Endothelial cell of umbilical vein (primary cell): ENCODE measurements around the gene CNOT10. TPM values are rescaled to one million over a fixed set of nuclear protein-coding genes. Genes with fewer than 3 reads are reported as not detected.

Source experiments
- BruUV-seq: library from RNA; stranded (reverse); fragments of 400-500 nt; replicated peaks from 2 replicates; lab custom pipeline; 2021; lab: Mats Ljungman, UMichigan
- CTCF ChIA-PET: fragments of 300-600, 350-600 bp; sonication (Branson Sonifier 250); formaldehyde crosslinking; loops from one replicate; lab custom pipeline; 2021; ENCODE audit warnings: antibody characterized with exemption, inconsistent platforms; lab: Charles Lee
- POLR2A ChIA-PET: fragments of 300-600, 350-600 bp; sonication (Branson Sonifier 250); formaldehyde crosslinking; loops from one replicate; lab custom pipeline; 2021; ENCODE audit warnings: antibody characterized with exemption, inconsistent platforms; lab: Charles Lee
- DNase-seq: peaks from one replicate; pipeline ENCODE4 v3.0.0-alpha.2; 2011; ENCODE audit warnings: low read depth, low spot score
- FAIRE-seq: peaks from 2 replicates; lab custom pipeline; 2011; peaks lifted over from hg19 to GRCh38; lab: Jason Lieb, UNC
- H2AFZ ChIP-seq: 2 replicates; pipeline ENCODE4 v1.6.0; 2012; ENCODE audit warnings: low read depth, low read length, control low read depth, inconsistent platforms
- H3K27ac ChIP-seq: 2 replicates; pipeline ENCODE4 v1.5.1; 2011; ENCODE audit warnings: low read depth, mild to moderate bottlenecking, control low read depth, low read length, moderate library complexity; ENCODE audit not compliant: insufficient read depth
- H3K27me3 ChIP-seq, 2 experiments: 2 replicates each; pipeline versions ENCODE4 v1.6.0 to v1.6.1; 2011; ENCODE audit warnings: low read length in 2 of 2, mixed read lengths in 1 of 2; ENCODE audit not compliant: control insufficient read depth in 2 of 2, insufficient read depth in 2 of 2
- H3K36me3 ChIP-seq, 2 experiments: 2 replicates in 1 of 2; 3 replicates in 1 of 2; pipeline ENCODE4 v1.5.1; 2011; ENCODE audit warnings: low read length in 2 of 2, mild to moderate bottlenecking in 1 of 2, moderate library complexity in 1 of 2; ENCODE audit not compliant: control insufficient read depth in 2 of 2, insufficient read depth in 2 of 2; ENCODE audit errors: extremely low read depth in 1 of 2
- H3K4me1 ChIP-seq: 3 replicates; pipeline ENCODE4 v1.5.1; 2011; ENCODE audit warnings: mild to moderate bottlenecking, low read length; ENCODE audit not compliant: control insufficient read depth, insufficient read depth; ENCODE audit errors: extremely low read depth
- H3K4me2 ChIP-seq: 2 replicates; pipeline ENCODE4 v1.6.1; 2011; ENCODE audit warnings: low read length, control low read depth, mixed read lengths; ENCODE audit not compliant: insufficient read depth
- H3K4me3 ChIP-seq, 3 experiments: fragments of 200-600 bp in 1 of 3; sonication (generic), shearing (Covaris generic) in 1 of 3; replicated peaks in 1 of 3; 2 replicates each; pipeline ENCODE4 v1.5.1; 2011 to 2016; ENCODE audit warnings: control low read depth in 3 of 3, low read length in 3 of 3, mild to moderate bottlenecking in 2 of 3, inconsistent platforms in 1 of 3, low read depth in 1 of 3, moderate library complexity in 1 of 3; ENCODE audit not compliant: insufficient read depth in 1 of 3
- H3K79me2 ChIP-seq: 2 replicates; pipeline ENCODE4 v1.6.0; 2012; ENCODE audit warnings: low read length, inconsistent platforms; ENCODE audit not compliant: control insufficient read depth, insufficient read depth
- H3K9ac ChIP-seq: replicated peaks from 2 replicates; pipeline ENCODE3; 2011; ENCODE audit warnings: low read length, control low read depth; ENCODE audit not compliant: insufficient read depth; ENCODE audit errors: extremely low read depth
- H3K9me1 ChIP-seq: replicated peaks from 3 replicates; pipeline ENCODE4 v1.6.0; 2011; ENCODE audit warnings: mild to moderate bottlenecking, low read length; ENCODE audit not compliant: control insufficient read depth, insufficient read depth; ENCODE audit errors: extremely low read depth
- H3K9me3 ChIP-seq: replicated peaks from 2 replicates; pipeline ENCODE4 v1.5.1; 2012; ENCODE audit warnings: low read length, inconsistent platforms; ENCODE audit not compliant: control insufficient read depth, insufficient read depth
- H4K20me1 ChIP-seq: replicated peaks from 2 replicates; pipeline ENCODE3; 2011; ENCODE audit warnings: mild to moderate bottlenecking, low read length; ENCODE audit not compliant: control insufficient read depth, insufficient read depth; ENCODE audit errors: extremely low read depth
- CTCF ChIP-seq, 2 donors: IDR thresholded peaks; 1 replicate in 1 of 2; 2 replicates in 1 of 2; pipeline ENCODE4 v1.5.1; 2011; ENCODE audit warnings: low read length in 2 of 2, mild to moderate bottlenecking in 2 of 2, moderate library complexity in 2 of 2, control low read depth in 1 of 2, inconsistent platforms in 1 of 2, low read depth in 1 of 2; ENCODE audit not compliant: insufficient read depth in 1 of 2; ENCODE audit errors: extremely low read depth in 1 of 2
- EZH2 ChIP-seq: IDR thresholded peaks from 2 replicates; pipeline ENCODE4 v1.6.1; 2012; ENCODE audit warnings: borderline replicate concordance, low read depth, mild to moderate bottlenecking, moderate library complexity, low read length, inconsistent platforms; ENCODE audit not compliant: severe bottlenecking
- FOS ChIP-seq: IDR thresholded peaks from 2 replicates; pipeline ENCODE4 v1.6.1; 2011; ENCODE audit warnings: mild to moderate bottlenecking, low read length, moderate library complexity, borderline replicate concordance; ENCODE audit not compliant: insufficient read depth
- GATA2 ChIP-seq: IDR thresholded peaks from 2 replicates; pipeline ENCODE4 v1.7.0; 2011; ENCODE audit warnings: low read depth, mild to moderate bottlenecking, moderate library complexity, mixed read lengths, low read length; ENCODE audit not compliant: insufficient read length, insufficient read depth
- JUN ChIP-seq: IDR thresholded peaks from 2 replicates; pipeline ENCODE4 v1.6.1; 2011; ENCODE audit warnings: borderline replicate concordance, low read depth; ENCODE audit not compliant: insufficient read length, insufficient read depth
- MAX ChIP-seq: IDR thresholded peaks from 2 replicates; pipeline ENCODE4 v1.6.1; 2011; ENCODE audit not compliant: insufficient read depth, insufficient read length
- MYC ChIP-seq: IDR thresholded peaks from one replicate; pipeline ENCODE4 v1.6.1; 2011; ENCODE audit warnings: mild to moderate bottlenecking, low read depth, low read length
- POLR2A ChIP-seq: IDR thresholded peaks from 2 replicates; pipeline ENCODE4 v1.6.1; 2012; ENCODE audit warnings: low read depth, mild to moderate bottlenecking, control low read depth, low read length
- POLR2AphosphoS5 ChIP-seq: IDR thresholded peaks from 2 replicates; pipeline ENCODE4 v1.6.1; 2012; ENCODE audit warnings: low read depth, mild to moderate bottlenecking, control low read depth, low read length, moderate library complexity; ENCODE audit not compliant: insufficient read depth
- dilution Hi-C: fragments of 300-500 bp; cut with MboI; formaldehyde crosslinking; loops from one replicate; pipeline ENCODE4 v1.15.0; 2019; ENCODE audit warnings: low sequenced_read_pairs; ENCODE audit not compliant: extremely low pct_ligation_motif_present
- intact Hi-C: fragments of 100-400 bp; cut with micrococcal nuclease; formaldehyde crosslinking; loops from one replicate; pipeline ENCODE4 v1.10.0; 2022
- polyA plus RNA-seq, 4 experiments: library from polyadenylated mRNA; depleted of rRNA in 3 of 4; stranded (reverse) in 3 of 4; unstranded in 1 of 4; fragments of >200 nt; gene quantifications; 2 replicates each; pipeline versions ENCODE4 v1.2.1 to v1.2.3, GENCODE V29; 2011 to 2012; ENCODE audit warnings: missing spikeins in 1 of 4
- total RNA-seq: library from RNA; stranded (reverse); gene quantifications from 2 replicates; pipeline ENCODE4 v1.2.3, GENCODE V29; 2021

Gene CNOT10
- total and polyA plus RNA-seq, 2 donors (not counting 3 experiments of a cell fraction or from before 2014, with no cell fraction given): 23.6 to 28.6 TPM

- no peak for DNase-seq
- no peak overlapping the region for H3K4me3 ChIP-seq
- peaks cover 19% of the 10 kb centered on the region for H3K4me1 ChIP-seq
- peaks cover 0 to 3% of the 10 kb centered on the region in 2 experiments for H3K36me3 ChIP-seq
- TF ChIP-seq MYC (no peak), POLR2A (no peak), EZH2 (no peak), MAX (no peak), CTCF (IDR thresholded peaks at IDR 0.05; ENCODE audit: extremely low read depth in 1 of 2, insufficient read depth in 1 of 2, low read depth in 1 of 2, low read length in 2 of 2) (no peak), JUN (no peak), GATA2 (no peak), FOS (no peak), POLR2AphosphoS5 (no peak)
- H3K9me3 ChIP-seq: no peaks in the 10 kb centered on the region
- CTCF ChIA-PET: no interaction called here
- intact Hi-C loops: no loop called here
- BruUV-seq: no TSS peak
- POLR2A ChIA-PET: no interaction called here
- peaks cover 34% of the 10 kb centered on the region for H3K79me2 ChIP-seq
- FAIRE-seq: no peak
- H3K9me1 ChIP-seq: no peaks in the 10 kb centered on the region
- H4K20me1 ChIP-seq: peaks cover 3% of the 10 kb centered on the region
- dilution Hi-C loops: no loop called here
- H3K27ac ChIP-seq: no peak overlapping the region
- H3K27me3 ChIP-seq: no peaks in the 10 kb centered on the region
- peak overlapping the region; percentile 97 for H3K4me2 ChIP-seq
- no peak overlapping the region for H2AFZ ChIP-seq
- no peak overlapping the region for H3K9ac ChIP-seq
These were observed 1.7 kb downstream of the CNOT10 start for GRCh38 chr3:32686713-32687112.
